Stimulated activated CD8-positive, alpha-beta memory T cell treated with anti-CD3 and anti-CD28 coated beads, Interleukin-12 subunit alpha, Interleukin-12 subunit beta, amount 100 ng/mL, for 1 hour (primary cell): Measurements from ENCODE around the gene STIP1.

Source experiments
- DNase-seq: peaks from one replicate; pipeline ENCODE4 v3.0.0-alpha.2; 2020; ENCODE audit warnings: low read depth

The STIP1 gene

GRCh38 chr11:64198511-64198910 is 12.5 kb downstream of the STIP1 start:
- no peak for DNase-seq

GRCh38 chr11:64201543-64201942 is 15.6 kb downstream of the STIP1 start:
- DNase-seq: no peak

GRCh38 chr11:64202992-64203391 is 17.0 kb downstream of the STIP1 start:
- no peak for DNase-seq

GRCh38 chr11:64203421-64204079 is 17.6 kb downstream of the STIP1 start:
- no peak for DNase-seq

GRCh38 chr11:64204080-64204440 is 18.1 kb downstream of the STIP1 start:
- no peak for DNase-seq

GRCh38 chr11:64204464-64204989 is 18.6 kb downstream of the STIP1 start:
- DNase-seq: peak; percentile 75

DNA sequence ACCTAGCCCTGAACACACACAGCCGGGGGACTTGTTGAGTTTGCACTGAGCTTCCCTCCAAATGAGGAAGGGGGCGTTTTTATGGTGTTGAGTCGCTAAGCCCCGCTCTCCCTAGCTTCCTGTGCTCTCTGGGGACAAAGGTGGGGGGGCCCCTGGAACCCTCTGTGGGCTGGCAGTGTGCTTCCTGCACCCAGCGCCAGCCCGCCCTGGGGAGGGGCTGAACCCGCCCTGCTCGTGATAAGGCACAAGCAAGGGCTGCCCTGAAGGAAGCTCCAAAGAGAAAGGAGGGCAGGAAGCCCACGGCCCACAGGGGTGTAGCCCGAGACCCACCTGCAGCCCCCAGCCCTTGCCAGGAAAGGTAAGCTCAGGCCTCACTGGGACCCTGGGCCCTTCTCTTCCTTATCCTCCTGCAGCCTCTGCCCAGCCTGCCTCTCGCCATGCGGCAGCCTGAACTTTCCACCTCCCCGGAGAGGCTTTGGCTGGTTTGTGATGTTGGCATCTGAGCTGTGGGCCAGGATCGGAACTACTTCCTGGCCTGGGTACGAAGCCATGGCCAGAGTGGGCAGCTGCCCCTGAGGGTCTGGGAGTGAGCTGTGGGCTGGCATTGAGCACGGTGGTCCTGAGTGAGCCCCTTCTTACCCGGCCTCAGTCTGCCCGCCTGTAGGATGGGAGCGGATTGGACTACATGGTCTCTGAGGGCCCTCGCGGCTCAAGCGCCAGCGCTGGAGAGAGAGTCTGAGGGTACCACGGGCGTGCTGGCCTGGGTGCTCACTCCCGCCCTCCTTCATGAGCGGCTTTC is 20.7 kb downstream of the STIP1 start, which contains the start of gene FERMT3:
Gene FERMT3, plus strand, starts transcription at position 265 of the 799 bp plus-strand sequence. CDS start 644 bp downstream, outside the sequence.
- DNase-seq: no peak

- DNase-seq: peak; percentile 58
These were observed 21.5 kb downstream of the STIP1 start for GRCh38 chr11:64207256-64208085.

- DNase-seq: no peak
These were observed 22.3 kb downstream of the STIP1 start for GRCh38 chr11:64208086-64208795.

- no peak for DNase-seq
These were observed 23.0 kb downstream of the STIP1 start for GRCh38 chr11:64208796-64209562.

DNA sequence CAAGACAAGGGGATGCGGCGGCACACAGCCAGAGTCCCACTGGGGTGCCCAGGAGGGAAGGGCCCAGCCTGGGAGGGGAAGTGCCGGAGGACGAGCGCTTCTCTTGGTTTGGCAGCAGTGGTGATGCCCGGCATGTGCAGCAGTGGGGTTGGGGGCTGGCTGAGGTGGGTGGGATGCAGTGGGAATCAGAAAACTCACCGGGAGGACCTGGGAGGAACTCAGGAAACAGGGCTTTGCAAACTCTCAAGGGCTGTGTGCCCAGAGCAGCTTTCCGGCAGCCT is 23.5 kb downstream of the STIP1 start:
- DNase-seq: no peak

GRCh38 chr11:64210301-64211020 is 24.5 kb downstream of the STIP1 start:
- no peak for DNase-seq

DNA sequence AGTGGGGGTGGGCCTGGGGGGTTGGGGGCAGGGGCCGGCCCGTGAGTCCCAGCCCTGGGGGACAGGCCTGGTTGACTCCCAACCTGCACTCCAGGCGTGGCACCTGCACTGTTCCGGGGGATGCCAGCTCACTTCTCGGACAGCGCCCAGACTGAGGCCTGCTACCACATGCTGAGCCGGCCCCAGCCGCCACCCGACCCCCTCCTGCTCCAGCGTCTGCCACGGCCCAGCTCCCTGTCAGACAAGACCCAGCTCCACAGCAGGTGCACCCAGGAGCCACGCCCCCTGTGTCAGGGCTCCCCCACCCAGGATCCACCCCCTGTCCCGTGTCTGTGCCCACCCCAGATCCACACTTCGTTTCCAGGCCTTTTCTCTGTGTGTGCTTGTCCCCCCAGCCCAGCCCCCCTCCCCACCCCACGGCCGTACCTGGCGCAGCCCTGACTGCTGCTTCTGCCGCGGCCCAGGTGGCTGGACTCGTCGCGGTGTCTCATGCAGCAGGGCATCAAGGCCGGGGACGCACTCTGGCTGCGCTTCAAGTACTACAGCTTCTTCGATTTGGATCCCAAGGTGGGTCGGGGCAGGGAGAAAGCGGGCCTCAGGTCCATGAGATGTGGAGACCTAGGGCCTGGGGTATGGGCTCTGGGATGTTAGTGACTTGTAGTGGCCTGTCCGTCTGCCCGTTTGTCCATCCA is 25.4 kb downstream of the STIP1 start:
- DNase-seq: no peak

- no peak for DNase-seq
These were observed 30.9 kb downstream of the STIP1 start for GRCh38 chr11:64216879-64217278.

GRCh38 chr11:64218628-64219353 is 32.8 kb downstream of the STIP1 start:
- no peak for DNase-seq

GRCh38 chr11:64219354-64219684 is 33.3 kb downstream of the STIP1 start:
- no peak for DNase-seq

DNA sequence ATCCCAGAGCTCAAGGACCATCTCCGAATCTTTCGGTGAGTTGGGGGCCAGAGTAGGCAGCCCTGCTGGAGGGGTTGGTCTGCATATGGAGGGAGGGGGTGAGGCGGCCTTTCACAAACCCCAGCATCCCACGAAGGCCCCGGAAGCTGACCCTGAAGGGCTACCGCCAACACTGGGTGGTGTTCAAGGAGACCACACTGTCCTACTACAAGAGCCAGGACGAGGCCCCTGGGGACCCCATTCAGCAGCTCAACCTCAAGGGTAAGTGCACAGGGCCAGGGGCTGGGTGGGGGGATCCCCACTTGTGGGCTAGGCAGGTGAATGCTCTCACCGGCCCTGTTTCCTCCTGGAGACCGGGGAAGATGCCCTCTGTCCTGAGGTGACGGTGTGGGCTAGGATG is 33.8 kb downstream of the STIP1 start:
- DNase-seq: no peak

- DNase-seq: no peak
These were observed 34.3 kb downstream of the STIP1 start for GRCh38 chr11:64220271-64220670.

- DNase-seq: no peak
These were observed 34.8 kb downstream of the STIP1 start for GRCh38 chr11:64220798-64221197.

DNA sequence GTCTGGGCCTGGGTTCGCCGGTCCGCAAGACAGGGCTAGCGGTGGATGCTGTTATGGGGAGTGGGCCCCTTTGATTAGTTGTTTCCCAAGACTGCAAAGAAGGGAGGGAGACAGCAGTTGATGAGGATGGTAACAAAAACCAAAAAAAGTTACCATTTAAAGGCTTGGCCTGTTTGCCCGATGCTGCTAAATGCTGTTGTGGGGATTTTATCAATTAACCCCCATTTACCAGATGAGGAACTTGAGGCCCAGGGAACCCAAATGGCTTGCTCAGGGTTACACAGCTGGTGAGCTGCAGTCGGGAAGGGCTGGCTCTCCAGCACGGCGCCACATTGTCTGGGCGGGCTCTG is 36.7 kb downstream of the STIP1 start:
- DNase-seq: no peak
